ENCODE measurements around the gene RASL10A.

Gene RASL10A

DNA sequence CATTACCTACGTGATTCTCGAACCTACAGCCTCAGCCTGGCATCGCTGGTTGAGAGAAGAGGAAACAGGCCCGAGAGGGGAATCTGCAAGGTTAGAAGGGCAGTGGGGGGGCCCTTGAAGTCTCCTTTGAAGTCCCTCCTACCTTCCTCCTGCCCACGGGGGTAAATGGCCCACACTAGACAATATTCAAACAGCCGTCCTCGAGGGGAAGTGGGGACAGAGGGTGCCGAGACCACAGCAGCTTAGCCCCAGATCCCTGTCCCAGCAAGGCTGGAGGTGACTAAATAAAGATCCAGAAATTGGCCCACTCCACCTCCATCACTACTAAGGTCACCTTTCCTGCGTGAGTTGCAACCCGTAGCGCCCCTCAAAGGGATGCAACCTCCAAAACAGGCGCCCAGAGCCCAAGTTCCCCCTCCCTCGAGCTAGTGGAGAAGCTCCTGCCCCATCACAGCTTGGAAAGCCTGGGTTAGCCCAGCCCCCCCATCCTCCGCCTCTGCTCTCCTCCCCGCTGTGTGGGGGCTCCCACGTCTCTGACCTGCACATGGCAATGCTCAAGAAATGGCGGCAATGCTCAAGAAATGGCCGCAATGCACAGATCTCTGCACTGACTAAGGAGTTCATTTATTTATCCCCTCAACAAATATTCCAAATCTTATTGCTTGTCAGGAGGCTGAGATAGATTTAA is 788 bp upstream of the RASL10A start:
- no peak for DNase-seq

DNA sequence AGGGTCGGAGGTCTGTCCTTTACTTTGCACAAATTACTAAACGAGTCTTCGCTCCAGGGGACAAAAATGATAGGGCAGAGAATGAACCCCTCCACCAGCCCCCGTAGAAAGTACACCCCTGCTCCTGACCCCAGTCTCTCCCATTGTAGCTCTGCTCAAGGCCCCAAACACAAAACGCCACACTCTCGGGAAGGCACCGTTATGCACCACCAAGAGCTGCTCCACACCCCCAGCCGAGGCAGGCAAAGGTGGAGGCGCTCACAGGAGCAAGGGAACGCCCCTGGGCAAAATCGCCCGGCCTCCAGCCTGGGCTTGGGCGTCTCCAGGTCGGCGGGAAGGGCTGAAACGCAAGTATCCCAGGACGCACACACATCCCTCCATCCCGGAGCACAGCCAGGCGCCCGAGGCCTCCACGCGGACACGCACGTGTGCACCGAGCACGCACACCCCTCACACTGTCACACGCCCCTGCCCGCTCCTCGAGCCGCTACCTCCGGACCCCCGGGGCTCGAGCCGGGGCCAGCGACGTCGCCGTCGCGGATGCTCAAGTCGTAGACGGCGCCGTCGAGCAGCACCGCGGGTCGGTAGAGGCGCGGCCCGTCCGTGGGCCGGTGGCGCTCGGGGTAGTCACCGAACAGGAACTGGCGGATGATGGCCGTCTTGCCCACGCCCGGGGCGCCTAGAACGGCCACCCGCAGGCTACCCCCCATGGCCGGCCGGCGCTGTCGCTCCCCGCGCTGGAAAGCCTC is 786 bp downstream of the RASL10A start:
- no peak for DNase-seq

DNA sequence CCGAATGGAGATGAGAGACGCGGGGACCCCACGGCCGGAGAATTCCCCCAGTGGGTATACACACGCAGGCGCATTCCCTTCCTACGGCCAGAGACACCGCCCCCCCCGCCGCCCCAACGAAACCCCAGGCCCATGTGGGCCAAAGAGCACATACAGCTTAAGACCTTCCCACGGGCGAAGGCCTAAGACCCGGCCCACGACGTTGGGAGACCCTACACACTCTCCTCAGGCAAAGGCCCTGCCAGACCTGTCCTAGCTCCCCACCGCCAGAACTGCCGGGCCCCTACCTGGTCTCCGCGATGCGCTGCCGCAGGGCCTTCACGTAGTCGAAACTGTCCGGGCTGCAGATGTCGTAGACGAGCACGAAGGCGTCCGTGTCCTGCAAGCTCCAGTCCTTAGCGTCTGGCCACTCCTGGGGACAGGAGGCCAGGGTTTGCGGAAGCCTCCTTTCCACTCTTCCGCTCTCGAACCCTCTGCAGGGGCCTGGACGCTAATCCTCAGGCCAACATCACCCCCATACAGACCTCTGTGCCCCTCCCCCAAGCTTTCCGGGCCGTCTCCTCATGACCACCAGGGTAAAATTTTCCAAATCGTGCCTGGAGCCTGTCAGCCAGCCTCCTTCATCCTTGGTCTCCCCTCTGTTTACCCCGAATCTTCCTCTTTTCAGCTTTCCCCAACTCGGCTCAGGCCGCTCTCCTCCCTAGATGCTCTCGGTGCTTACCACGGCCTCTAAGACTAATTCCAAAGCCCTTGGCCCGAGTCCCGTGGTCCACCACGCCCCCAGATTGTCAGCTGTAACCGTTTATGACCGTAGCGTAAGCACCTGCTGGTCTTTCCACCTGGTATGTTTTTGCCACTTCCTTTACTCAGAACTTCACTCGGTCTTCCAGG is 1.7 kb downstream of the RASL10A start:
- no peak for DNase-seq

DNA sequence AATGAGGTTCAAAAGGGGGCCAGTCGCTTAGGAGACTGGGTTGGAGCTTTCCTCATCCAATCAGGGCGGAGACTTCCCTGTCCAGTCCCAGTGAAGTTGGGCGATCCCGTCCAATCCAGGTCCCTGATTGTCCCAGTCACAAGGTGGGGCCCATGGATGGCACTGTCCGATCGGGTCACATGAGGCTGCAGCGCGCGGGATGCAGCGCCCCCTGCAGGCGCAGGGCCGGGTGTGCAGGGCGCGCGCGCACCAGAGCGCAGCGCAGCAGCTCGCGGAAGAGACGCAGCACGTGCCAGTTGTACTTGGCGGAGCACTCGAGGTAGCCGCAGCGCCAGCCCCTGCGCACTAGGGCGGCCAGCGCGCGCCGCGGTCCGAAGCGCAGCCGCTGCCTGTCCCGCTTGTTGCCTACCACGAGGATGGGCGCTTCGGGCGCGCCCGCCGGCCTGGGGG is 2.3 kb downstream of the RASL10A start:
- peak; percentile 49 for DNase-seq

DNA sequence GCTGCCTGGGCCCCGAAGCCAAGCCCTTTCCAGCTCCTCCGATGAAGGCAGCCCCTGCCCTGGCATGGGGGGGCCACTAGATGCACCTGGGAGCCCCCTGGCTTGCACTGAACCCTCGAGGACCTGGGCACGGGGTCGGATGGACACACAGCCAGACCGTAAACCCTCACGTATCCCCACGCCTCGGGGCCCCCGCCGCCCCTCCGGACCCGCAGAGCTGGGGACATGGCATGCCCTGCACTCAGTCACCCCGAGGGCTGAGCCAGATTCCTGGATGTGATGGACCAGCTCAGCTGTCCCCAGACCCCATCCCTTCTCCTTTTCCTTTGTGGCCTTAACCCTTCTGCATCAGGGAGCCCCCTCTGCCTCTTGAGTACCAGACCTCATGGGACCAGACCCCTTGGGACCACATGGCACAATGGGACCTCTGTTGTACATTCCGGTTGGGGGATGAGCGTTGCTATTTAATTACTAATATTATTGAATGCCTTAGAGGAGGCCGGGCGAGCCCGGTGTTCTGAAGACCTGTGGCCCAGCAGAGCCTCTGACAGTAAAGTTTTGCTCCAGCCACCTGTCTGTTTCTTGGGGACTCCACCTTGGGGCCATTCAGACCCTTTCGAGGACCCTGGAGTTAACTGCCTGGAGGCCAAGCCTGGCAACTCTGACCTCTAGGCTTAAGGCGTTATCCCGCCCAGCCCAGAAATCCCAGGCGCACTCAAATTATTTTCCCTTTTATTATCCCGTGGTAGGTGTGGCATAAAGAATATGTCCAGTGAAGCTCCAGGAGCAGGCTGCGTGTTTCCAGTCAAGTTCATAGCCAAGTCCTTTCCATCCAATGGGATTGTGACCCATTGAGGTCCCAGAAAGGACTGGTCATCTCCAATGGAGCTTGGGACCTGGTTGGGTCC is 3.0 kb downstream of the RASL10A start:
- DNase-seq, result no peak

DNA sequence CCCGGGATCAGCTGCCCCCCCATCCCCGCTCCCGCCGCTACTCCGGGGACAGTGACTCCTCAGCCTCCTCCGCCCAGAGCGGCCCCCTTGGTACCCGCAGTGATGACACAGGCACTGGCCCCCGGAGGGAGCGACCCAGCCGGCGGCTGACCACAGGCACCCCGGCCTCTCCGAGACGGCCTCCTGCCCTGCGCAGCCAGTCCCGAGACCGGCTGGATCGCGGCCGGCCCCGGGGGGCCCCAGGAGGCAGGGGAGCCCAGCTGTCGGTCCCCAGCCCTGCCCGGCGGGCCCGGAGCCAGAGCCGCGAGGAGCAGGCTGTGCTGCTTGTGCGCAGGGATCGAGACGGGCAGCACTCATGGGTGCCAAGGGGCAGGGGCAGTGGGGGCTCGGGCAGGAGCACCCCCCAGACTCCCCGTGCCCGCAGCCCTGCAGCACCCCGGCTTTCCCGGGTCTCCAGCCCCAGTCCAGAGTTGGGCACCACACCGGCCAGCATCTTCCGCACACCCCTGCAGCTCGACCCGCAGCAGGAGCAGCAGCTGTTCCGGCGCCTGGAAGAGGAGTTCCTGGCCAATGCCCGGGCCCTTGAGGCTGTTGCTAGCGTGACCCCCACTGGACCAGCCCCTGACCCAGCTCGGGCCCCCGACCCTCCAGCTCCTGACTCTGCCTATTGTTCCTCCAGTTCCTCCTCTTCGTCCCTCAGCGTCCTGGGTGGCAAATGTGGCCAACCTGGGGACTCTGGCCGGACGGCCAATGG is 3.9 kb downstream of the RASL10A start:
- no peak for DNase-seq

DNA sequence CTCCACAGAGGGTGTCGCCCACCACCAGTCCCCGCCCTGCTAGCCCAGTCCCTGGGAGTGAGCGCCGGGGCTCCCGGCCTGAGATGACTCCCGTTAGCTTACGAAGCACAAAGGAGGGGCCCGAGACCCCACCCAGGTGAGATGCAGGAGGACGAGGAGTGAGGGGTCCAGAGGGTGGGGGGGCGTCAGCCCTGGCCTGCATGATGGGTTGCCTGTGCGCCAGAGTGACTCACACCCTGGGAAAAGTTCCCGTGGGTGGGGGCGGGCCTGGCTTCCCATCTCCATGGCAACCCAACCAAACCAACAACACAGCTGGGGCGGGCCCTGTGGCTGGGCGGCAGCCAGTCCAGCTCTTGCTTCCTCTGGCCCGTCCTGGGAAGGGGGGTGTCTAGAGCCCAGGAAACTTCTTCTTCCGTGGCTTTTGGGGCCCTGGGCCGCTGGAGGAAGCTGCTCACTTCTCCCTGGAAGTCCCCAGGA is 4.6 kb downstream of the RASL10A start:
- DNase-seq, result peak; percentile 67

DNA sequence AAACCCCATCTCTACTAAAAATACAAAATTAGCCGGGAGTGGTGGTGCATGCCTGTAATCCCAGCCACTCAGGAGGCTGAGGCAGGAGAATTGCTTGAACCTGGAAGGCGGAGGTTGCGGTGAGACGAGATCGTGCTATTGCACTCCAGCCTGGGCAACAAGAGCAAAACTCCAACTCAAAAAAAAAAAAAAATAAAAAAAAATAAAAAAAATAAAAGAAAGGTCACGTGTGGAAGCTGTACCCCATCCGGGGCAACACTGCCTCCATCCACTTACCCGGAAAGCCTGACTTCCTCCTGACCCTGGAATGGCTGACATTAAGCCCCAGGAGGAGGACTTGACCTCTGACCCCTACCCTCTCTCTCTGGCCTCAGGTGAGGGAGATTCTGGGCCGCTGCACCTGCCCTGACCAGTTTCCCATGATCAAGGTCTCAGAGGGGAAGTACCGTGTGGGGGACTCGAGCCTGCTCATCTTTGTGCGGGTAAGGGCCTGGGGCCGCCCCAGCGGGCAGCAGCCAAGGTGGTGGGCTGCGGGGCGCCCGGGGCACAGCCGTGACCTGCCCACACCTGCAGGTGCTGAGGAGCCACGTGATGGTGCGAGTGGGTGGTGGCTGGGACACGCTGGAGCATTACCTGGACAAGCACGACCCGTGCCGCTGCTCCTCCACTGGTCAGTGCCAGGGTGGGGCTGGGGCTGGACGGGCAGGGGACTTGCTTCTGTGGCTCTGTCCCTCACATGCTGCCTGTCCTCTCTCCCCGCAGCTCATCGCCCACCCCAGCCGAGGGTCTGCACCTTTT is 5.2 kb downstream of the RASL10A start:
- no peak for DNase-seq

DNA sequence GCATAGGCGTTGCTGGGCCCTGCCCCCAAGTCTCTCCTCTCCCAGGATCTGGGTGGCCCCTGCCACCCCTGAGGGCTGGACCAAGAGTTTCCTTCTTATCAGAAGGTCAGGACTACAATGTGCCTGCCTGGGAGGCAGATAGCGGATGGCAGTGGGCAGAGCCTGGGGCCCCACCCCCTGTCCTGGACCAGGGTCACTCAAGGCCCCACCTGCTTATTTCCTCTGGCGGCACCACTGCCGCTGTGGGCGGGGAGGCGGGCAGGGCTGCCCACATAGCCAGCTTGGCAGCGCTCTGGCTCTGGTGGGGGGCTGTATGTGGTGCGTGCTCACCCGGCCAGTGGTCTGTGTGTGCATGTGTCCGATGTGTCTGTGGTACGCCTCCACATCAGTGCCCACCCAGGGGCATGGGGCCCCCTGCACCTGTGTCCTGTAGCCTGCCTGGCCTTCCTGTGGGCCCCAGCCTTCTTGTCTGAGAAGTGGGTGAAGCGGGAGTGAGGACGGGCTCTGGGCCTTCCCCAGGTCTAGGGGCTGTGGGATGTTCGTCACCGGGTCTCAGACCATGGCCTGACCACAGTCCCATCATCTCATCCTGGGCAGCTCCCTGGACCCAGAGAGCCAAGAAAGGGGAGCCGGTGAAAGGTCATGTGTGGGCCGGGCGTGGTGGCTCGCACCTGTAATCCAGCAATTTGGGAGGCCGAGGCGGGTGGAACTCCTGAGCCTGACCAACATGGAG is 6.0 kb downstream of the RASL10A start:
- DNase-seq, result no peak

DNA sequence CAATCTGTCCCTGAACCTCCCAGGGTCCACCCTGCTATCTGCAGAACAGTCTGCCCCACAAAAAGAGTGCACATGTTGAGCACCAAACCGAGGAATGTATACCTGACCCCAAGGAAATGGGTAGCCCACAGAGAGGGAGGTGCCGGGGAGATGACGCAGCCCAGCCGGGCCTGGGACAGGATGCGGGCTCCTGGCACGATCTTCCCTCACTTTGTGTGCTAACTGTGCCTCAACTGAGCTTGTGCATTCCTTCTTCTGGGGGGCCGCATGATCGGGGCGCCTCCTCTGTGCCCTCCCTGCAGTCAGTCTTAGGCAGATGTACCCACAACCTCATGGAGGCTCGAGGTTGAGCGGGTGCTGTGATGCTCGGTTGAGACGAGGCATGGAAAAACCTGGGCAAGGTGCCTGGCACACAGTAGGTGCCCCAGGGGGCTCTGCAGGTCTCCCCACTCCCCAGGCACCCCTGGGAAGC is 6.7 kb downstream of the RASL10A start:
- DNase-seq, result peak; percentile 57

DNA sequence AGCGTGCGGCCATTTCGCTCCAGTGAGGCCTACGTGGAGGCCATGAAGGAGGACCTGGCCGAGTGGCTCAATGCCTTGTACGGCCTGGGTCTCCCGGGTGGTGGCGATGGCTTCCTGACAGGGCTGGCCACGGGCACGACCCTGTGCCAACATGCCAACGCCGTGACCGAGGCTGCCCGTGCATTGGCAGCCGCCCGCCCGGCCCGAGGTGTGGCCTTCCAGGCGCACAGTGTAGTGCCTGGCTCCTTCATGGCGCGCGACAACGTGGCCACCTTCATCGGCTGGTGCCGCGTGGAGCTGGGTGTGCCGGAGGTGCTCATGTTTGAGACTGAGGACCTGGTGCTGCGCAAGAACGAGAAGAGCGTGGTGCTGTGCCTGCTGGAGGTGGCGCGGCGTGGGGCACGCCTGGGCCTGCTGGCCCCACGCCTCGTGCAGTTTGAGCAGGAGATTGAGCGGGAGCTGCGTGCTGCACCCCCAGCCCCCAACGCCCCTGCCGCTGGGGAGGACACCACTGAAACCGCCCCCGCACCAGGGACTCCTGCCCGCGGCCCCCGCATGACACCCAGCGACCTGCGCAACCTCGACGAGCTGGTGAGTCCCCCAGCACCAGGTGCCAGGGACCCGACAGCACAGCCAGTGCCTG is 7.2 kb downstream of the RASL10A start:
- DNase-seq, result no peak

DNA sequence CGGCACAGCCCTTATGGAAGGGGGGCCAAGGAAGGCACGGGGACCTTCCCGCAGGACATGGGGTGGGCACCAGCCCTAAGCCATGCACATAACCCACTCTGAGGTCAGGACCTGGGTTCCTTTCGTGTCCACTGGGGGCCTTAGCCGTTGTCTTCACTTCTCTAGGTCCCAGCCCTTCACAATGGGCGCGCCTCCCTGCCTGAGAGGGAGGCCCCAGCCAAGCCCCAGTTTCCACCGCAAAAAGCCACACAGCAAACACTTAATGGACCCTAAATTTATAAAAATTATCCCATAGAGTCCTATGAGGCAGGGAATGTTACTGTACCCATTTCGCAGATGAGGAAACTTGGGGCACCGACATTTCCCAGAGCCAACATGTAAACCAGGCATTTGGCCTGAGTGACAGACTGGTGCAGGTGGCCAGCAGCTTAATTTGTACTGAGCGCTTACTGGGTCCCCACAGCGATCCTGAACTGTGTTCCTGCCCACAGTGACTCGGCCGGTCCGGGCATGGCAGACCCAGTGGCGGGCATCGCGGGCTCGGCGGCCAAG is 7.8 kb downstream of the RASL10A start:
- DNase-seq, result no peak

DNA sequence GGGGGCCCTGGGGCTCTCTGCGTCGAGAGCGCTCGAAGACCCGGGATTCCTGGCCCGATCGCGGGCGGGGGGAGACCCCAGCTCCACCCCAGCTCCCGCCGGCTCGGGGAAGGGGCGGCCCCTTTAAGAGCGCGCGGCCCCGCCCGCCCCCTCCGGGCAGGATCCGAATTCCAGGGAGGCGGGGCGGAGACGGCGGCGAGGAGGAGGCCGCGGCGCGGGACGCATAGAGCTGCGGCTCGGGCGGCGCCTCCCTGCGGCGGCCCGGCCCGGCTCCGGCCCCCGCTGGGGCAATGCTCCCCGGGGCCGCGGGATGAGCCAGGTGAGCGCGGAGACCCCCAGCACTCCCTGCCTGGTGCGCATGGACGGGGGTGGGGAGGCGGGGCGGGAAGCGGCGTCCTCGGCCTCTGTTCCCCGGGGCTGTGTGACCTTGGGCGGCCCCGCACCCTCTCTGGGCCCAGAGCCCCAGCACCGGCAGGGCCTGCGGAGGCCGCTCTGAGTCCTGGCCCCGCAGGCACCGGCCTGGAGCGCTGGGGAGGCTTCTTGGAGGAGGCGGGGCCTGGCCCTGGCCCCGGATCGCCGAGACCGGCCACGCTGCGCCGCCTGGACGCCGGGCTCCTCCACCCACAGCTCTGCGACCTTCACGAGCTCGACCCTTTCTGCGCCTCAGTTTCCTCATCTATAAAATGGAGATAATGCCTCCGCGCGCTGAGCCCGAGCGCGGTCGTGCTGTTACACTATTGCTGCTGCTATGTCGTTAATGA is 8.5 kb downstream of the RASL10A start:
- DNase-seq, result peak; percentile 35

DNA sequence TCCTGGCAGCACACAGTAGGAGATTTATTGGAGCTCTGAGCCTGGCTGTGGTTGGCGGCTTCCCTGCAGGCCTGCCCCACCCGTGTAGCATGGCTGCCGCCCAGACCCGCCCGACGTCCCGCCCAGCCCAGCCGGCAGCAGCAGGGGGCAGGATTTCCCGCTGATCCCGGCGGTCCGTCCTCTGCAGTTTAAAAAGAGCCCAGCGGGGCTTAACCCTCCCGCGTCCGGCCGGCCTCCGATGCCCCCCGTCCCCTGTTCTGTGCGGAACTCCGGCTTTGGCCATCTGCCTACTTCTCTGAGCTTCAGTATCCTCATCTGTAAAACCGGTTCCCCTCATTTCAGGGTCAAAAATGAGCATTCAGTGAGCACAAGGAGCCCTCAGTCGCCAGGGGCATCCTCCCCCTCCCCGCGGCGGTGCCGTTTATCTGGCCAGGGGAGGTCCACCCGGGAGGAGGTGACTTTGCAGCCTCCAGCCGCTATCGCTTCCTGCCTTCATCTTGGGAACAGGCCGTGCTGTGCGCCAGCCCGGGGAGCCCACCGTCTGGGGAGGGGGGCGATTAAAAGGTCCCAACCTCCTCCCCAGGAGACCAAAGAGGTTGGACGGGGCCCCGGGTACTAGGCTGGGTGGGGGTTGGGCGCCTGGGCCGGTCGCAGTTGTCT is 9.2 kb downstream of the RASL10A start, which contains the start of gene GAS2L1:
TSS of gene GAS2L1 (plus strand) at position 476 of the 660 bp plus-strand sequence. CDS start 1,456 bp downstream, outside the sequence.
- peak; percentile 50 for DNase-seq

DNA sequence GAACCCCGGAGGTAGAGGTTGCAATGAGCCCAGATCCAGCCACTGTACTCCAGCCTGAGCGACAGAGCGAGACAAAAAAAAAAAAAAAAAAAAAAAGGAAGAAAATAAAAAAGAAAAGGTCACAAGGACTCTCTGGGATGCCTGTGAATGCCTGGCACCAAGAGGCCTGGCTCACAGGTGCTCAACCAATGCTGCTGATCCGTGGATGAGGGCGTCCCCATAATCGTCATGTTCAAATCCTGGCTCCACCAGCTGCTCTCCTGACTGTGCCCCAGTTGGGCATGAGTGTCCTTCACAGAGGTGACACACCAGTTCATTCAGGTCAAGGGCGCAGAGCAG is 9.7 kb downstream of the RASL10A start:
- DNase-seq, result no peak

DNA sequence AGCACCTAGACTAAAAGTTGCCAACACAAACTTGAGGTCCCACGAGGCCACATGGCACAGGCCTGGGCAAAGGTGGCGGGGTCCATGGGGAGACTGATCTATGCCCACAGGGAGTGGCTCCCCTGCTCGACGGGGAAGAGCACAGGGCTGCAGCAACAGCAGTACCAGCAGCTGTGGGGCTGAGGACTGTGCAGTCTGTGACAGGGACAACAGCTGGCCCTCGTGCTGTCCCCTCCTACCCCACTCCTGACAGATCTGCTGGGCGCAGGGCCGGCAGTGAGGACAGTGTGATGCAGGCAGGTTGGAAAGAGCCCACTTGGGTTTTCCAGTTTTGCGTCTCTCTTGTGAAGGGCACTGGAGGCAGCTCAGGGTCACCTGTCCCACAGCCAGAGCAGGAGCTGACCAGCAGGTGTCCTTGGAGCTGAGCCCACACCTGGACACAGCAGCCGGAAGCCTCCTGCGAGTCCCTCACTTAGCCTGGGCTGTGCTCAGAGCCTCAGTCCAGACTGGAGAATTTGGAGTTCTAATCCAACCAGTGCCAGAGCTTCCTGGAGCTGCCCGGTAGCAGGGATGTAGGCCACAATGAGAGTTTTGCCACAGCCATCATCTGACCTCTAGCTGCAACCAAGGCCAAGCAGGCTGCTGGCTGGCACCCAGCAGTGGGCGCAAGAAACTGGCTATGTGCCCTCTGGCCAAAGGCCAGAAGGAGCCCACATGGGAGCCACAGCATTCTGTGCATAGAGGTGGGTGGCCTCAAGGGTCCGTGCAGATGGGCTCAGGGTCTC is 12.6 kb downstream of the RASL10A start:
- DNase-seq, result no peak

DNA sequence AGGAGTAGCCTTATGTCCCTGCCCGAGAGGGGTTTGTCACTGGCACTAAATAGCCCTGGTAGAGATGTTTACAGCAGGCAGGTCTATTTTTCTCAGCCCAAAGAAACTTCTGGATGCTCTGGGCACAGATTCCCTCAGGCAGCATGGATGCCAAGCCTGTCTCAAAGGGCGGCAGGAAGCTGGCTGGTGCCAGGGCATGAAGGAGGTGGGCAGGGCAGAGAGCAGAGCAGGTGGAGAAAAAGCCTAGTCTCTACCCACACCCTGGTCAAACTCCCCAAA is 13.2 kb downstream of the RASL10A start:
- DNase-seq, result no peak
